Mesendoderm (in vitro differentiated cells): ENCODE measurements around the gene HS3ST6.
A peak's percentile ranks its signal among the peaks of the same experiment; 100 is the strongest.
"Not testable (repeated sequence)": the region's sequence is repeated elsewhere in the genome, so short reads cannot be mapped to it uniquely, and the experiment has no call there.

Source experiments
- DNase-seq: peaks from one replicate; pipeline ENCODE4 v3.0.0; 2013
- H2AK5ac ChIP-seq: 2 replicates; pipeline ENCODE4 v1.6.1; 2013; ENCODE audit warnings: low read length, inconsistent platforms
- H2BK120ac ChIP-seq: 2 replicates; pipeline ENCODE4 v1.6.1; 2013; ENCODE audit warnings: low read depth, mild to moderate bottlenecking, low read length, moderate library complexity, mixed read lengths
- H2BK15ac ChIP-seq: replicated peaks from 2 replicates; pipeline ENCODE4 v1.6.1; 2013; ENCODE audit warnings: low read depth, mild to moderate bottlenecking, moderate library complexity
- H2BK5ac ChIP-seq: 2 replicates; pipeline ENCODE4 v1.6.1; 2013; ENCODE audit warnings: low read length, inconsistent platforms
- H3K18ac ChIP-seq: 2 replicates; pipeline ENCODE4 v1.6.1; 2013; ENCODE audit warnings: mild to moderate bottlenecking, low read length, mixed read lengths
- H3K23ac ChIP-seq: one replicate; pipeline ENCODE4 v1.6.1; 2013; ENCODE audit warnings: low read length
- H3K27ac ChIP-seq: 2 replicates; pipeline ENCODE4 v1.5.1; 2013; ENCODE audit warnings: low read depth, mild to moderate bottlenecking, inconsistent platforms, low read length, moderate library complexity
- H3K27me3 ChIP-seq: 2 replicates; pipeline ENCODE4 v1.6.1; 2013; ENCODE audit warnings: low read length, control low read depth, mild to moderate bottlenecking, inconsistent platforms; ENCODE audit not compliant: insufficient read depth, poor library complexity
- H3K36me3 ChIP-seq: 2 replicates; pipeline ENCODE4 v1.6.1; 2013; ENCODE audit warnings: low read length, inconsistent platforms; ENCODE audit not compliant: control insufficient read depth, insufficient read depth
- H3K4ac ChIP-seq: one replicate; pipeline ENCODE4 v1.6.1; 2013; ENCODE audit warnings: low read depth, mild to moderate bottlenecking, low read length, moderate library complexity
- H3K4me1 ChIP-seq: 2 replicates; pipeline ENCODE4 v1.6.1; 2013; ENCODE audit warnings: low read depth, low read length, inconsistent platforms; ENCODE audit not compliant: control insufficient read depth
- H3K4me2 ChIP-seq: 2 replicates; pipeline ENCODE4 v1.6.1; 2013; ENCODE audit warnings: low read length
- H3K4me3 ChIP-seq: 2 replicates; pipeline ENCODE4 v1.5.1; 2013; ENCODE audit warnings: mild to moderate bottlenecking, low read length
- H3K56ac ChIP-seq: one replicate; pipeline ENCODE4 v1.6.1; 2013; ENCODE audit warnings: low read length
- H3K79me1 ChIP-seq: 2 replicates; pipeline ENCODE4 v1.6.1; 2013; ENCODE audit warnings: low read length, inconsistent platforms
- H3K79me2 ChIP-seq: 2 replicates; pipeline ENCODE4 v1.6.1; 2013; ENCODE audit warnings: mild to moderate bottlenecking, low read length; ENCODE audit not compliant: control insufficient read depth, insufficient read depth
- H3K9ac ChIP-seq: 2 replicates; pipeline ENCODE4 v1.6.1; 2013; ENCODE audit warnings: low read length, inconsistent platforms
- H4K5ac ChIP-seq: one replicate; pipeline ENCODE4 v1.6.1; 2013; ENCODE audit warnings: low read length
- H4K8ac ChIP-seq: one replicate; pipeline ENCODE4 v1.6.1; 2013; ENCODE audit warnings: low read depth, mild to moderate bottlenecking, control low read depth, low read length, moderate library complexity
- WGBS: extraction: QIAGEN DNeasy Blood & Tissue Kit; methylation state at CpG from one replicate; pipeline ENCODE4 v1.1.7; 2013; ENCODE audit warnings: low lambda C conversion rate, missing lambda C conversion rate; ENCODE audit not compliant: insufficient coverage; ENCODE audit errors: extremely low coverage; 5-methylcytosine and 5-hydroxymethylcytosine counted together

Gene HS3ST6

GRCh38 chr16:1958715-1959268 lies 40.6 kb upstream of the HS3ST6 start:
- no peak overlapping the region for H3K4ac ChIP-seq
- peak overlapping the region; percentile 29 for H3K4me2 ChIP-seq
- H3K79me2 ChIP-seq, result peaks cover 17% of the 10 kb centered on the region
- no peak overlapping the region for H2AK5ac ChIP-seq
- WGBS, result no CpG with 5 or more reads among the region's 14 CpGs
- no peak overlapping the region for H2BK120ac ChIP-seq
- H3K18ac ChIP-seq, result no peak overlapping the region
- H2BK15ac ChIP-seq, result no peak overlapping the region
- H3K9ac ChIP-seq, result peak overlapping the region; percentile 58
- H3K4me3 ChIP-seq, result no peak overlapping the region
- H3K79me1 ChIP-seq, result no peaks in the 10 kb centered on the region
- H2BK5ac ChIP-seq, result no peak overlapping the region
- H3K27me3 ChIP-seq, result no peaks in the 10 kb centered on the region
- H3K23ac ChIP-seq, result no peak overlapping the region
- H3K36me3 ChIP-seq, result peaks cover 15% of the 10 kb centered on the region
- no peaks in the 10 kb centered on the region for H3K4me1 ChIP-seq
- peak overlapping the region; percentile 66 for H3K56ac ChIP-seq
- no peak overlapping the region for H3K27ac ChIP-seq
- H4K5ac ChIP-seq, result no peak overlapping the region
- no peak for DNase-seq
- H4K8ac ChIP-seq, result no peak overlapping the region

GRCh38 chr16:1958143-1958491 lies 39.9 kb upstream of the HS3ST6 start:
- not testable (repeated sequence) for H3K4me3 ChIP-seq, H3K4me1 ChIP-seq

GRCh38 chr16:1957434-1958142 lies 39.4 kb upstream of the HS3ST6 start:
- H4K8ac ChIP-seq, H3K4me3 ChIP-seq, H2BK15ac ChIP-seq, H3K4me2 ChIP-seq, H3K23ac ChIP-seq, H3K56ac ChIP-seq, H4K5ac ChIP-seq, H3K79me2 ChIP-seq, H3K18ac ChIP-seq, H3K9ac ChIP-seq, H3K27ac ChIP-seq, H3K27me3 ChIP-seq, H2AK5ac ChIP-seq, DNase-seq, H3K79me1 ChIP-seq, H2BK120ac ChIP-seq, H2BK5ac ChIP-seq, H3K4me1 ChIP-seq, H3K36me3 ChIP-seq, H3K4ac ChIP-seq: not testable (repeated sequence)
- WGBS, result no CpG with 5 or more reads among the region's 22 CpGs

More at GRCh38 chr16:1958143-1958491, 39.9 kb upstream of the HS3ST6 start:
- H3K79me2 ChIP-seq, result peaks cover 11% of the 10 kb centered on the region
- not testable (repeated sequence) for H2BK5ac ChIP-seq, H3K36me3 ChIP-seq, H3K27me3 ChIP-seq, H2AK5ac ChIP-seq, H3K18ac ChIP-seq, H3K4me2 ChIP-seq, H3K23ac ChIP-seq, H3K9ac ChIP-seq, H4K8ac ChIP-seq, H3K79me1 ChIP-seq, DNase-seq, H3K4ac ChIP-seq, H2BK15ac ChIP-seq, H2BK120ac ChIP-seq, H3K56ac ChIP-seq, H4K5ac ChIP-seq, H3K27ac ChIP-seq
- no CpG with 5 or more reads among the region's 30 CpGs for WGBS

- DNase-seq, result no peak
- Histone ChIP-seq H3K4ac (no peak overlapping the region), H4K8ac (no peak overlapping the region), H3K79me1 (no peaks in the 10 kb centered on the region), H3K4me2 (no peak overlapping the region), H3K56ac (no peak overlapping the region), H3K4me3 (no peak overlapping the region), H3K4me1 (no peaks in the 10 kb centered on the region), H4K5ac (no peak overlapping the region), H2BK15ac (no peak overlapping the region), H3K9ac (no peak overlapping the region), H3K27me3 (no peaks in the 10 kb centered on the region), H3K79me2 (no peaks in the 10 kb centered on the region), H2BK5ac (no peak overlapping the region), H2BK120ac (no peak overlapping the region), H3K18ac (no peak overlapping the region), H3K23ac (no peak overlapping the region), H3K27ac (no peak overlapping the region), H3K36me3 (no peaks in the 10 kb centered on the region), H2AK5ac (no peak overlapping the region)
- WGBS, result no CpG with 5 or more reads among the region's 22 CpGs
Measured at GRCh38 chr16:1953734-1954133, 35.5 kb upstream of the HS3ST6 start.

GRCh38 chr16:1950559-1950958 lies 32.3 kb upstream of the HS3ST6 start:
- Histone ChIP-seq H2BK15ac (no peak overlapping the region), H3K79me2 (no peaks in the 10 kb centered on the region), H3K4me3 (no peak overlapping the region), H3K36me3 (no peaks in the 10 kb centered on the region), H4K5ac (no peak overlapping the region), H3K56ac (no peak overlapping the region), H3K23ac (no peak overlapping the region), H2BK120ac (no peak overlapping the region), H3K18ac (no peak overlapping the region), H3K4me1 (no peaks in the 10 kb centered on the region), H3K9ac (no peak overlapping the region), H2BK5ac (no peak overlapping the region), H3K27ac (no peak overlapping the region), H4K8ac (no peak overlapping the region), H3K4ac (no peak overlapping the region), H3K27me3 (no peaks in the 10 kb centered on the region), H2AK5ac (no peak overlapping the region), H3K4me2 (no peak overlapping the region), H3K79me1 (no peaks in the 10 kb centered on the region)
- no CpG with 5 or more reads among the region's 19 CpGs for WGBS
- no peak for DNase-seq

- Histone ChIP-seq H3K36me3 (no peaks in the 10 kb centered on the region), H3K4ac (no peak overlapping the region), H3K79me2 (no peaks in the 10 kb centered on the region), H3K9ac (no peak overlapping the region), H3K18ac (no peak overlapping the region), H3K4me1 (no peaks in the 10 kb centered on the region), H3K23ac (no peak overlapping the region), H3K27me3 (no peaks in the 10 kb centered on the region), H2BK15ac (no peak overlapping the region), H3K56ac (no peak overlapping the region), H2BK120ac (no peak overlapping the region), H2AK5ac (no peak overlapping the region), H4K8ac (no peak overlapping the region), H3K4me2 (no peak overlapping the region), H2BK5ac (no peak overlapping the region), H3K4me3 (no peak overlapping the region), H3K27ac (no peak overlapping the region), H3K79me1 (no peaks in the 10 kb centered on the region), H4K5ac (no peak overlapping the region)
- DNase-seq, result no peak
- WGBS, result no CpG with 5 or more reads among the region's 7 CpGs
Measured at GRCh38 chr16:1950047-1950446, 31.8 kb upstream of the HS3ST6 start.
